Left ventricle myocardium inferior (tissue), 1 donor: Measurements from ENCODE around the gene MAP1LC3B2. TPM values are rescaled to one million over a fixed set of nuclear protein-coding genes. Genes with fewer than 3 reads are reported as not detected.

Source experiments
- DNase-seq: peaks from one replicate; pipeline ENCODE4 v3.0.0-alpha.2; 2020
- H3K27ac ChIP-seq: fragments of 200-600 bp; replicated peaks from 2 replicates; pipeline ENCODE4 v1.8.0; 2021
- H3K27me3 ChIP-seq: fragments of 200-600 bp; 2 replicates; pipeline ENCODE4 v1.8.0; 2021; ENCODE audit warnings: low read depth
- H3K36me3 ChIP-seq: fragments of 200-600 bp; 2 replicates; pipeline ENCODE4 v1.8.0; 2021
- H3K4me1 ChIP-seq: fragments of 200-600 bp; 2 replicates; pipeline ENCODE4 v1.8.0; 2021
- H3K4me3 ChIP-seq: fragments of 200-600 bp; 2 replicates; pipeline ENCODE4 v1.8.0; 2021; ENCODE audit warnings: mild to moderate bottlenecking, moderate library complexity
- H3K9me3 ChIP-seq: fragments of 200-600 bp; replicated peaks from 2 replicates; pipeline ENCODE4 v1.8.0; 2021
- intact Hi-C: fragments of 100-400 bp; cut with micrococcal nuclease; formaldehyde crosslinking; loops from one replicate; pipeline ENCODE4 v1.11.0; 2022
- total RNA-seq: library from RNA; stranded (reverse); fragmentation: NEBNext Ultra II Directional; extraction: Animal tissue kit (Norgen Biotek cat#: 25700); gene quantifications from one replicate; pipeline ENCODE4 v1.2.1, GENCODE V29; 2021
- TF ChIP-seq, protein P1 (sequence below): fragments of 200-600 bp; IDR thresholded peaks from 2 replicates; pipeline ENCODE4 v1.8.0; 2021; ENCODE audit warnings: antibody characterized with exemption, mild to moderate bottlenecking, borderline replicate concordance
- donor health status: DM: no; HTN: yes; CAD: no; lungs with severe emphysema.

MAP1LC3B2 gene
- total RNA-seq, 1 donor from 2014 or later = 2.9 TPM

- intact Hi-C loops = no loop called here
- peaks cover 7% of the 10 kb centered on the region for H3K9me3 ChIP-seq
- no peak overlapping the region for H3K27ac ChIP-seq
- TF ChIP-seq, protein P1, sequence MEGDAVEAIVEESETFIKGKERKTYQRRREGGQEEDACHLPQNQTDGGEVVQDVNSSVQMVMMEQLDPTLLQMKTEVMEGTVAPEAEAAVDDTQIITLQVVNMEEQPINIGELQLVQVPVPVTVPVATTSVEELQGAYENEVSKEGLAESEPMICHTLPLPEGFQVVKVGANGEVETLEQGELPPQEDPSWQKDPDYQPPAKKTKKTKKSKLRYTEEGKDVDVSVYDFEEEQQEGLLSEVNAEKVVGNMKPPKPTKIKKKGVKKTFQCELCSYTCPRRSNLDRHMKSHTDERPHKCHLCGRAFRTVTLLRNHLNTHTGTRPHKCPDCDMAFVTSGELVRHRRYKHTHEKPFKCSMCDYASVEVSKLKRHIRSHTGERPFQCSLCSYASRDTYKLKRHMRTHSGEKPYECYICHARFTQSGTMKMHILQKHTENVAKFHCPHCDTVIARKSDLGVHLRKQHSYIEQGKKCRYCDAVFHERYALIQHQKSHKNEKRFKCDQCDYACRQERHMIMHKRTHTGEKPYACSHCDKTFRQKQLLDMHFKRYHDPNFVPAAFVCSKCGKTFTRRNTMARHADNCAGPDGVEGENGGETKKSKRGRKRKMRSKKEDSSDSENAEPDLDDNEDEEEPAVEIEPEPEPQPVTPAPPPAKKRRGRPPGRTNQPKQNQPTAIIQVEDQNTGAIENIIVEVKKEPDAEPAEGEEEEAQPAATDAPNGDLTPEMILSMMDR = no peak
- H3K36me3 ChIP-seq = no peaks in the 10 kb centered on the region
- no peak for DNase-seq
- H3K27me3 ChIP-seq = peaks cover 24% of the 10 kb centered on the region
- H3K4me1 ChIP-seq = peaks cover 25% of the 10 kb centered on the region
- H3K4me3 ChIP-seq = no peak overlapping the region
These were observed 55.2 kb downstream of the MAP1LC3B2 start for GRCh38 chr12:116614194-116614915.

DNA sequence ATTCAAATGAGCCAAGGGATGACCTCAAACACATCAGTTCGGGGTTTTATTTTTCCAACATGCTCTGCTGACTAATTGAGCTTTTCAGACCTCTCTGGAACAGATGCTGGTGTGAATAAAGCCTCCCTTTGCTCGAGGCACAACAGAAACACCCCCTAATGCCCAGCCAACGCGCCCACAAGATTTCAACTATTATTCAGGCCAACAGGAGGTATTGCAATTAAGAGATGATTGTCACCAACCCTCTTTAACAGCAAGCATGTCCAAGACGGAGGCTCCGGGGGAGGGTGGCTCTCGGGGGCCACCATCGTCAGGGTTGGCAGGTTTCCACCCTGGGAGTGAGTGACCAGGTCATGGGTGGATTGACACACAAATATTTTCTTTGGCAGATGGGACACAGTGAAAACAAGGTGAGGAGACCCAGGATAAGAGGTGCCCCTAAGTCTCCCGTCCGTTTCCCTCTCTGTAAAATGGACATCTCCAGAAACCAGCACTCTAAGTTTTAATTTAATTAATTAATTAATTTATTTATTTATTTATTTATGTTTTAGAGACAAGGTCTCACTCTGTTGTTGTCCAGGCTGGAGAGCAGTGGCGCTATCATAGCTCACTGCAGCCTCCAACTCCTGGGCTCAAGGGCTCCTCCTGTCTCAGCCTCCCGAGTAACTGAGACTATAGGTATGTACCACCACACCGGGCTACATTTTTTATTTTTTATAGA lies 56.1 kb downstream of the MAP1LC3B2 start:
- peaks cover 24% of the 10 kb centered on the region for H3K27me3 ChIP-seq
- TF ChIP-seq, protein P1 = no peak

DNA sequence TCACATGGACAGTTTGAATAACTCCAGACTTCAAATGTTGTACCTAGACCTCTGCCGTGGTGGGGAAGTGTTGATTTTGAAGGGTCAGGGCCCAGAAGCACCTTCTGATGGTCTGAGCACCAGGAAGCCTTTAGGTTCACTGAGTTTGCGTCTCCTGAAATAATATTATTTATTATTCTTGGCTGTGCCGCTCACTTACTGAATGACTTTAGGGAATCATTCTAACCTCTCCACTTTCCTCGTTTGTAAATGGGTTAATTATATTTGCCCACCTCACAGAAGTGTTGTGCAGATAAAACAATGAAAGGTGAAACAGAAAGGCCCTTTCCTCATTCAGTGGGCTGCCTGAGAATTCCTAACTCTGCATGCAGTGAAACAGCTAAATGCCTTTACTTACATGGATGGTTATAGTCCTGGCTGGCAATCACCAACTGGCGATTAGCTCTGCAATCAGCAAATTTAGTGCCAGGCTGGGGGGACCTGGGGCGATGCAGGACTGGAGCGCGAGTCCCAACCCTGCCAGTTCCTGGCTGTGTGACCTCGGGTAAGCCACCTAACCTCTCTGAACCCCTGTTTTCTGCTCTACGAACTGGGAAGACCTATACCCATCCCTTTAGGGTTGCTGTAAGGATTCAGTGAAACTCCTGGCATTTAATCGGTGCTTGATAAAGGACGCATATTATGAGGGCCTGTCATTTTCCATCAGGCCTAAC lies 57.5 kb downstream of the MAP1LC3B2 start:
- H3K36me3 ChIP-seq = no peaks in the 10 kb centered on the region
- peaks cover 25% of the 10 kb centered on the region for H3K4me1 ChIP-seq
- TF ChIP-seq, protein P1 = no peak
- H3K27me3 ChIP-seq = peaks cover 24% of the 10 kb centered on the region
- H3K9me3 ChIP-seq = peaks cover 7% of the 10 kb centered on the region
- no peak overlapping the region for H3K4me3 ChIP-seq
- no peak overlapping the region for H3K27ac ChIP-seq
- intact Hi-C loops = no loop called here
- DNase-seq = no peak

More for the DNA sequence above, 56.1 kb downstream of the MAP1LC3B2 start:
- intact Hi-C loops = no loop called here
- Histone ChIP-seq H3K4me1 (peaks cover 27% of the 10 kb centered on the region), H3K4me3 (no peak overlapping the region), H3K36me3 (no peaks in the 10 kb centered on the region), H3K9me3 (peaks cover 7% of the 10 kb centered on the region), H3K27ac (no peak overlapping the region)
- no peak for DNase-seq

- H3K36me3 ChIP-seq = no peaks in the 10 kb centered on the region
- intact Hi-C loops = no loop called here
- H3K27ac ChIP-seq = peak overlapping the region; percentile 58
- H3K27me3 ChIP-seq = peaks cover 20% of the 10 kb centered on the region
- DNase-seq = no peak
- H3K4me3 ChIP-seq = no peak overlapping the region
- H3K4me1 ChIP-seq = peaks cover 24% of the 10 kb centered on the region
- H3K9me3 ChIP-seq = peaks cover 26% of the 10 kb centered on the region
- TF ChIP-seq, protein P1 = no peak
These were observed 60.1 kb downstream of the MAP1LC3B2 start for GRCh38 chr12:116619246-116619645.

GRCh38 chr12:116620124-116620491 lies 60.9 kb downstream of the MAP1LC3B2 start:
- Histone ChIP-seq H3K27me3 (peaks cover 19% of the 10 kb centered on the region), H3K27ac (peak overlapping the region; percentile 58), H3K4me1 (peaks cover 23% of the 10 kb centered on the region), H3K36me3 (no peaks in the 10 kb centered on the region), H3K4me3 (no peak overlapping the region), H3K9me3 (peaks cover 27% of the 10 kb centered on the region)
- intact Hi-C loops = no loop called here
- DNase-seq = no peak
- TF ChIP-seq, protein P1 = no peak
